ENCODE measurements around the gene SSC4D. TPM values are rescaled to one million over a fixed set of nuclear protein-coding genes. Genes with fewer than 3 reads are reported as not detected.

SSC4D gene
- total RNA-seq, 1 donor from 2014 or later = 0.41 TPM

DNA sequence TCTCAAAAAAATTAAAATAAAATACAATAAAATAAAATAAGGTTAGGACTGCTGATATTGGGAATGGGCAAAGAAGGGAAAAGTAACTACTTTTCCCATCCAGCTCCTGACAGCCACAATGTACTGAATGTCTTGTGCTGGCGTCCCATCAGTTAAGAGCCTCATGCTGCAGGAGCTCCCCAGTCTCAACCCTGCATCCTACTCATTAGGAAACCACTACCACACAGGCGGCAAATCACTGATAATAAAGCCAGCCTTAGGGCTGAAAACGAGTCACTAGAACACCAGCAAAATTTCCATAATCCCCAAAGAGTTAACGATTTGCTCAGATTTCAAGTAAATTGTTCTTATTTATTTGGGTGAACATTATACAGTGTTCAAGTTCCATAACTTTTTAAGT, 55.0 kb downstream of the SSC4D start:
- no peak for DNase-seq

DNA sequence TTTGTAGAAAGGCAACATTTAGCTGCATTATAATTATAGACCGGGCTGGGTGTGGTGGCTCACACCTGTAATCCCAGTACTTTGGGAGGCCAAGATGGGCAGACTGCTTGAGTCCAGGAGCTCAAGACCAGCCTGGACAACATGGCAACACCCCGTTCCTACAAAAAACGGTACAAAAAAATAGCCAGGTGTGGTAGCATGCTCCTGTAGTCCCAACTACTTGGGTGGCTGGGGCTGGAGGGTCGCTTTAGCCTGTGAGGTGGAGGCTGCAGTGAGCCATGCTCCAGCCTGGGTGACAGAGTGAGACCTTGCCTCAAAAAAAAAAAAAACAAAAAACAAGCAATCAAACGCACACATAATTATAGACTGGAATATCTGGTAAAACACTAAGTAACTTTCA, 55.8 kb downstream of the SSC4D start:
- DNase-seq = no peak

- peak; percentile 76 for DNase-seq
Observed at GRCh38 chr7:76352193-76352592, 57.3 kb downstream of the SSC4D start.

DNA sequence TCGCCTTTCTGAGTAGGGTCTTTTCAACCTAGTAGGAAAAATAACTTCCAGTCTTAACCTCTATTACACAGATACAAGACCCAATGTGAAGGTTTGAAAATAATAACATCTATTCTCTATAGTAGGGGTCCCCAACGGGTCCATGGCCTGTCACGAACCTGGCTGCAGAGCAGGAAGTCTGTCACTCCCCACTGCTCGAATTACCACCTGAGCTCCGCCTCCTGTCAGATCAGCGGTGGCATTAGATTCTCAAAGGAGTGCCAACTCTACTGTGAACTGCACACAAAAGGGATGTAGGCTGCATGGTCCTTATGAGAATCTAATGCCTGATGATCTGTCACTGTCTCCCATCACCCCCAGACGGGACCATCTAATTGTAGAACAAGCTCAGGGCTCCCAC, 58.1 kb downstream of the SSC4D start:
- DNase-seq = no peak

DNA sequence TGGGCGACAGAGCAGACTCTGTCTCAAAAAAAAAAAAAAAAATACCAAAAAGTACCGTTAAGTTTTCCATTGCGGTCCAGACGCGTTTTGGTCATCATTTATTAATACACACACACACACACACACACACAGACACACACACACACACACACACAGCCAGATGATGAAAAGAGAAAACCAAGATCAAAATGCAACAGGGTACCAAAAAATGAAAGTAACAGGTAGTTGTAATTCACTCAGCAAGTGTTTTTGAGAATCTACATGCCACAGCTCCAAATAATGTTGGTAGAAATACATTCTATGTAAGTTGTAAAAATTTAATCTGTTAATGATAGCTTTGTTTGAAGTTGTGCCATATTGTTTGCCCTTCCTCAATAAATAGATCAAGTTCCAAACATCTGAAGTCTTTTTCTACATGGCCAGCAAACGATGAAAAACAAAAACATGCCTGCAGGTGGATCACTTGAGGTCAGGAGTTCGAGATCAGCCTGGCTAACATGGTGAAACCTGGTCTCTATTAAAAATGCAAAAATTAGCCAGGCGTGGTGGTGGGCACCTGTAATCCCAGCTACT, 60.1 kb downstream of the SSC4D start:
- no peak for DNase-seq

GRCh38 chr7:76347710-76348109, 61.8 kb downstream of the SSC4D start:
- no peak for DNase-seq

GRCh38 chr7:76346778-76347177, 62.7 kb downstream of the SSC4D start:
- no peak for DNase-seq

DNA sequence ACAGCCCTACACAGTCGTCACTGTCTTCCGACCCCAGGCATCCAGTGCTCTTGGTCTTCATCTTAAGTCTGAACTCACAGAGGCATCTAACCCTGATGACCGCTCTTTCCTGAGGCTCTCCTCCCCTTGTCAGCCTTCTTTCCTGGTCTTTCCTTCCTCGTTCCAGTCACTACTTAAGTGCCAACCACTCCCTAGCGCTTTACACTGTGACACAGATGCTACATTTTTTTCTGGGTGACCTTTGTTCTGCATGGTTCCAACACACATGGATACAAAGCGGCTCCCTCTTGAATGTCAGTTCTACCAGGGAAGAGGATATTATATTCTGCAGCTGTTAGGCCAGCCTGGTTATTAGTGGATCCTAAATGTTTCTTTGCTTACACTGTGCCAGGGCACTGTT, 63.4 kb downstream of the SSC4D start:
- peak; percentile 62 for DNase-seq

- no peak for DNase-seq
Observed at GRCh38 chr7:76343931-76344321, 65.6 kb downstream of the SSC4D start.

- DNase-seq = no peak
Observed at GRCh38 chr7:76343294-76343930, 66.1 kb downstream of the SSC4D start.

- DNase-seq = no peak
Observed at GRCh38 chr7:76342222-76342621, 67.3 kb downstream of the SSC4D start.

- no peak for DNase-seq
Observed at GRCh38 chr7:76340617-76341131, 68.8 kb downstream of the SSC4D start.

Other genes starting within 250 kb of the SSC4D start
- gene SRRM3, start 207.8 kb downstream of the SSC4D start, total RNA-seq = 0.62 TPM
- gene HSPB1, start 107.0 kb downstream of the SSC4D start, total RNA-seq = 326 TPM
- gene YWHAG, start 50.7 kb downstream of the SSC4D start, total RNA-seq = 142 TPM
- gene ZP3, start 15.3 kb upstream of the SSC4D start, total RNA-seq = 2.1 TPM
- gene DTX2, start 52.0 kb upstream of the SSC4D start, total RNA-seq = 13.5 TPM
- 2.2 TPM for gene UPK3B, start 100.9 kb upstream of the SSC4D start, total RNA-seq
- gene SPDYE16, start 133.6 kb upstream of the SSC4D start, total RNA-seq = 0.72 TPM
- gene POMZP3, start 217.6 kb upstream of the SSC4D start, total RNA-seq = 1.0 TPM

Data from tongue (tissue), 2 donors.